AG04450 (cell line): ENCODE data around the gene TMEM156. TPM values are rescaled to one million over a fixed set of nuclear protein-coding genes. Genes with fewer than 3 reads are reported as not detected.

Source experiments
- CTCF ChIA-PET: fragments of 300-600, 350-600 bp; formaldehyde crosslinking; extraction: SDS; loops from one replicate; lab custom pipeline; 2022; ENCODE audit warnings: antibody characterized with exemption, inconsistent platforms; lab: Charles Lee
- POLR2A ChIA-PET: fragments of 350-600 bp; formaldehyde crosslinking; extraction: SDS; loops from one replicate; lab custom pipeline; 2021; ENCODE audit warnings: antibody characterized with exemption, inconsistent platforms; lab: Yijun Ruan, JAX
- DNase-seq: peaks from one replicate; pipeline ENCODE4 v3.0.0-alpha.2; 2011; ENCODE audit warnings: low read depth, low spot score
- H3K27ac ChIP-seq: one replicate; pipeline ENCODE4 v1.5.1; 2012; ENCODE audit warnings: low read depth, low read length, control low read depth
- H3K27me3 ChIP-seq: one replicate; pipeline ENCODE4 v1.6.0; 2012; ENCODE audit warnings: low read length; ENCODE audit not compliant: control insufficient read depth, insufficient read depth
- H3K4me3 ChIP-seq: 2 replicates; pipeline ENCODE4 v1.5.1; 2011; ENCODE audit warnings: mild to moderate bottlenecking, low read depth, low read length, control low read depth
- H3K9me3 ChIP-seq: 2 replicates; pipeline ENCODE4 v1.5.1; 2012; ENCODE audit warnings: low read length; ENCODE audit not compliant: control insufficient read depth, insufficient read depth
- polyA plus RNA-seq: library from polyadenylated mRNA; depleted of rRNA; stranded (reverse); fragments of >200 nt; gene quantifications from 2 replicates; pipeline ENCODE4 v1.2.3, GENCODE V29; 2011
- TF ChIP-seq, protein P1 (sequence below): IDR thresholded peaks from 2 replicates; pipeline ENCODE4 v1.5.1; 2011; ENCODE audit warnings: low read depth, low read length, control low read depth, inconsistent platforms

Gene TMEM156
- polyA plus RNA-seq, 1 experiment = 2.3 TPM

DNA sequence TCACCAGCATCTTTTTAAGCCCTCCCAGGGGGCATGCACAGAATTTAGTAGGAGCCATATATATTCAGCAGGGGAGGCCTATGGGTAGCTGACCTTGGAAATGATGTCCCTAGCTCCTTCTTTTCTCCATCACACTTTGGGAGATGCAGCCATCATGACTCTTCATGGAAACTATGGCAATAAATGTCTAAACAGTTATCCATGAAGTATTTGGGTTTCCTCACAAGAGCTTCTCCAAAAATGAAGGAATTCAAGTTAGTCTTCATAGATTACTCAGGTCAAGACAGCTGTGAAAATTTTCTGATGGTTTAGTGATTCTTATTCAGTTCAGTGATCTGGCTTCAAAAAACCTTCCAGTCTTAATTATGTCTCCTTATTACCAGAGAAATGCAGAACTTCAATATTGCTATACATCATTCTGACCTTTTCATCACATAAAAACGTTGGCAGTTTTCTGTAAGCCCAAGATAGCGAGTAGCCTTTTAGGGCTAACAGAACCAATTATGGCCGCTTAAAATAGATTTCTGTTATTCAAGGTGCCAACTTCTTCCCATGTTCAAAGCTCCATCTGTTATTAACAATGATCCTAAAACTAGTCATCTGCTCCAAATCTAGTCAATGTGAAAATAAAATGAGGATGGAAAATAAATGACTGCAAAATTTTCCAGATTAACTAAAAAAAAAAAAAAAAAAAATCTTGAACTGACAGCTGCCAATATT, 52.5 kb downstream of the TMEM156 start:
- TF ChIP-seq, protein P1, sequence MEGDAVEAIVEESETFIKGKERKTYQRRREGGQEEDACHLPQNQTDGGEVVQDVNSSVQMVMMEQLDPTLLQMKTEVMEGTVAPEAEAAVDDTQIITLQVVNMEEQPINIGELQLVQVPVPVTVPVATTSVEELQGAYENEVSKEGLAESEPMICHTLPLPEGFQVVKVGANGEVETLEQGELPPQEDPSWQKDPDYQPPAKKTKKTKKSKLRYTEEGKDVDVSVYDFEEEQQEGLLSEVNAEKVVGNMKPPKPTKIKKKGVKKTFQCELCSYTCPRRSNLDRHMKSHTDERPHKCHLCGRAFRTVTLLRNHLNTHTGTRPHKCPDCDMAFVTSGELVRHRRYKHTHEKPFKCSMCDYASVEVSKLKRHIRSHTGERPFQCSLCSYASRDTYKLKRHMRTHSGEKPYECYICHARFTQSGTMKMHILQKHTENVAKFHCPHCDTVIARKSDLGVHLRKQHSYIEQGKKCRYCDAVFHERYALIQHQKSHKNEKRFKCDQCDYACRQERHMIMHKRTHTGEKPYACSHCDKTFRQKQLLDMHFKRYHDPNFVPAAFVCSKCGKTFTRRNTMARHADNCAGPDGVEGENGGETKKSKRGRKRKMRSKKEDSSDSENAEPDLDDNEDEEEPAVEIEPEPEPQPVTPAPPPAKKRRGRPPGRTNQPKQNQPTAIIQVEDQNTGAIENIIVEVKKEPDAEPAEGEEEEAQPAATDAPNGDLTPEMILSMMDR = no peak
- CTCF ChIA-PET = interaction anchor here (0.5 to 0.7 kb wide), 3 partner anchors 42 to 917 kb away, joined by 3 to 5 read pairs (median 4); no protein-coding TSS in a partner anchor
- no peak overlapping the region for H3K27ac ChIP-seq

DNA sequence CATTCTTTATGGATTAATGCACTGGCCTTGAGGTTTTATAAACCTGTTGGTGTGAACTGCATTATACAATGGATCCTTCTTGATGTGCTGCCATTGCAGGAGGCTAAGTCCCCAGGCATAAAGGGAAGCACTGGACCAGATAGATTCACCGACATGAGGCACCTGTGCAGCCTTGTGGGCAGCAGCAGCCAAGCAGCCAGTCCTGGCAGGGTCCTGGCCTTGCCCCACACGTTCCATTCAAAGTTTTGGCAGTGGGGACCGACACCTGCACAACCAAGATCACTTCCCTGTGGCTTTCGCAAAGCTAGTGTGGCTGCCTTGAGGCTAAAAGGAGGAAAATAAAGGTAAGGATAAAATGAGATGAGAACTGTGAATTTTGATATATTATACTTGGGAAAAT, 53.1 kb downstream of the TMEM156 start:
- POLR2A ChIA-PET = interaction anchor here (0.6 kb wide), 1 partner anchor 17 kb away, joined by 3 read pairs; no protein-coding TSS in a partner anchor
- CTCF ChIA-PET = no interaction called here
- H3K27ac ChIP-seq = no peak overlapping the region

More for the DNA sequence above, 52.5 kb downstream of the TMEM156 start:
- H3K4me3 ChIP-seq = no peak overlapping the region
- no peak for DNase-seq
- H3K9me3 ChIP-seq = no peaks in the 10 kb centered on the region
- no peaks in the 10 kb centered on the region for H3K27me3 ChIP-seq
- POLR2A ChIA-PET = interaction anchor here (0.6 kb wide), 1 partner anchor 17 kb away, joined by 3 read pairs; no protein-coding TSS in a partner anchor

DNA sequence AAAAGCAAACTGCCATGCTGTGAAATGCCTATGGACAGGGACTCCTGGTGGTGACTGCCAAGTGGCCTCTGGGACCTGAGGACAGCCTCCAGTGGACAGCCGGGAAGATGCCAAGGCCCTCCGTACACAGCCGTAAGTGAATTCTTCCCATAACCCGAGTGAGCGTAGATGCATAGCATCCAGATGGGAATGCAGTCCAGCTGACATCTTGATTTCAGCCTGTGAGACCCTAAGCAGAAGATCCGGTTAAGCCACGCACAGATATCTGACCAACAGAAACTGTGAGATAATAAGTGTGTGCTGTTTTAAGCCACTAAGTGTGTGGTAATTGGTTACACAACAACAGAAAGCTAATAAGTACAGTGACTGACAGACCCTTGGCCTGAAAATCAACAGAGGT, 55.9 kb downstream of the TMEM156 start:
- H3K27me3 ChIP-seq = no peaks in the 10 kb centered on the region
- H3K9me3 ChIP-seq = no peaks in the 10 kb centered on the region
- POLR2A ChIA-PET = interaction anchor here (0.6 to 0.7 kb wide), 2 partner anchors 216 to 662 kb away, joined by 3 read pairs; partner anchors contain the start of gene SMIM14
- H3K27ac ChIP-seq = no peak overlapping the region
- no peak for DNase-seq
- no peak overlapping the region for H3K4me3 ChIP-seq
- CTCF ChIA-PET = interaction anchor here (0.7 kb wide), 1 partner anchor 82 kb away, joined by 4 read pairs; no protein-coding TSS in a partner anchor
- TF ChIP-seq, protein P1 = no peak

More for the DNA sequence above, 53.1 kb downstream of the TMEM156 start:
- TF ChIP-seq, protein P1 = no peak
- H3K4me3 ChIP-seq = no peak overlapping the region
- H3K27me3 ChIP-seq = no peaks in the 10 kb centered on the region
- H3K9me3 ChIP-seq = no peaks in the 10 kb centered on the region
- no peak for DNase-seq

DNA sequence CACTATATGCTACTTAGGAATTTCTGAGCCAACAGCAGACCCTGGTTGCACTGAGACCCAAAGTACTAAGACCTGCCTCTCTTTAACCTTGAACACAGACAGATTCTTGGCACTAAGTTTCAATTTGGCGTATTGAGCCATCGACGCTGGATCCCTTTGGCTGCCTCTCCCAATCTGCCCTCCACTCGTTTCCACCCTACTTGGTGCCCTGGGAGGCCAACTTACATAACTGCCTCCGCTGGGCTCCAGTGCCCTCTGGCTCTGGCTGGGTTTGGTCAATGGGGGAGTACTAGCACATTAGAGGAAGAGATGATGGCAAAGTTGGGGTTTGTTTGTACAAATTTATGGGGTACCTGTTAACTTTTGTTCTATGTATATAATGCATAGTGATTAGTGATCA, 63.5 kb downstream of the TMEM156 start:
- Histone ChIP-seq H3K4me3 (no peak overlapping the region), H3K27me3 (no peaks in the 10 kb centered on the region), H3K9me3 (no peaks in the 10 kb centered on the region; the same call in 1 of the 2 replicates), H3K27ac (no peak overlapping the region)
- TF ChIP-seq, protein P1 = no peak
- no peak for DNase-seq
- POLR2A ChIA-PET = no interaction called here
- CTCF ChIA-PET = no interaction called here
